ENCODE measurements around the gene LY6G6C. TPM values are rescaled to one million over a fixed set of nuclear protein-coding genes. Genes with fewer than 3 reads are reported as not detected.

Gene LY6G6C
- total RNA-seq, 1 donor from 2014 or later, result 0.66 TPM

DNA sequence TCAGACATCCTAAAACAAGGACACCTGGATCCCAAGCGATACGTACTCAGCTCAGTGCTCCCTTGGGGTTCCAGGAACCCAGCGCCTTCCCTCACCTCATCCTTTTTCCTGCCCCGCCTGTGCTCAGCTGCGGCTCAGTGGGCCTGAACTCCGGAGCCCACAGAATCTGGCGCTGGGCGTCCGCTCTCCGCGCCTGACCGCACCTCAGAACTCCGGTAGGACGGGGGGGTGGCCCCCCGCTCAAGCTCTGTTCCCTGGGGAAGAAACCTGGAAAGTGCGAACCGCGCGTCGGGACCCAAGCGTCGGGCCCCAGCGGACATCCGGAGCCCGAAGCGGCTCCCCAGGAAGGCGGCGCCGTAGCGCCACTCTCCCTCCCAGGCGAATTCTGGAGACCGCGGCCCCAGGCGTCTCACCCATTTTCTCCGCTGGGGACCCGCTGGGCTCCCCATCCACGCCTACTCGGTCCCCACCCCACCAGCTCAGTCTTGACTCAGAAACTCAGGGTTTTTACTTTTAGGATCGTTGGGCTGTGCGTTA is 40.3 kb downstream of the LY6G6C start:
- no peaks in the 10 kb centered on the region for H3K27me3 ChIP-seq (ENCODE audit: insufficient read depth, low read length)
- TF ChIP-seq CTCF (IDR thresholded peaks at IDR 0.05; ENCODE audit: insufficient read depth, low read depth, low read length), result no peak
- TF ChIP-seq EZH2 (IDR thresholded peaks at IDR 0.05; ENCODE audit: insufficient read depth, low read length), result no peak
- Mint-ChIP-seq H3K4me1 (ENCODE audit: low read depth, unreplicated experiment) (peaks cover 7% of the 10 kb centered on the region), H3K36me3 (ENCODE audit: low read depth, unreplicated experiment) (peaks cover 18% of the 10 kb centered on the region), H3K4me3 (ENCODE audit: unreplicated experiment) (peak overlapping the region; percentile 51), H3K9me3 (ENCODE audit: unreplicated experiment) (no peaks in the 10 kb centered on the region), H3K27ac (ENCODE audit: unreplicated experiment) (no peak overlapping the region), H3K27me3 (ENCODE audit: low read depth, unreplicated experiment) (peaks cover 12% of the 10 kb centered on the region)
- peaks cover 3% of the 10 kb centered on the region for H3K36me3 ChIP-seq (ENCODE audit: insufficient read depth, low read length)
- H3K4me1 ChIP-seq (ENCODE audit: insufficient read depth, low read length), result peaks cover 11% of the 10 kb centered on the region
- H3K9me3 ChIP-seq (ENCODE audit: insufficient read depth, low read depth, low read length), result no peaks in the 10 kb centered on the region
- DNase-seq (ENCODE audit: low read depth) (peak; percentile 10), FAIRE-seq (no peak)
- H3K4me2 ChIP-seq (ENCODE audit: low read length), result peak overlapping the region; percentile 96
- peak overlapping the region; percentile 63 for H3K4me3 ChIP-seq (ENCODE audit: insufficient read depth, low read depth, low read length)
- H3K79me2 ChIP-seq (ENCODE audit: insufficient read depth, low read length), result no peaks in the 10 kb centered on the region
- H4K20me1 ChIP-seq (ENCODE audit: insufficient read depth, low read length), result no peaks in the 10 kb centered on the region
- H3K27ac ChIP-seq (ENCODE audit: low read depth, low read length), result peak overlapping the region; percentile 39
- peak overlapping the region; percentile 76 for H3K9ac ChIP-seq (ENCODE audit: low read length)
- peak overlapping the region; percentile 68 for H2AFZ ChIP-seq (ENCODE audit: low read depth, low read length)

- Mint-ChIP-seq H3K36me3 (ENCODE audit: low read depth, unreplicated experiment) (peaks cover 11% of the 10 kb centered on the region), H3K27me3 (ENCODE audit: low read depth, unreplicated experiment) (peaks cover 12% of the 10 kb centered on the region), H3K27ac (ENCODE audit: unreplicated experiment) (no peak within 1 kb of the TSS), H3K4me1 (ENCODE audit: low read depth, unreplicated experiment) (peaks cover 7% of the 10 kb centered on the region), H3K9me3 (ENCODE audit: unreplicated experiment) (no peaks in the 10 kb centered on the region), H3K4me3 (ENCODE audit: unreplicated experiment) (peak within 1 kb of the TSS; percentile 51)
- H3K27me3 ChIP-seq (ENCODE audit: insufficient read depth, low read length), result no peaks in the 10 kb centered on the region
- TF ChIP-seq CTCF (IDR thresholded peaks at IDR 0.05; ENCODE audit: insufficient read depth, low read depth, low read length) (peak; percentile 57), EZH2 (IDR thresholded peaks at IDR 0.05; ENCODE audit: insufficient read depth, low read length) (no peak)
- H3K79me2 ChIP-seq (ENCODE audit: insufficient read depth, low read length), result no peaks in the 10 kb centered on the region
- peak within 1 kb of the TSS; percentile 76 for H3K9ac ChIP-seq (ENCODE audit: low read length)
- peaks cover 3% of the 10 kb centered on the region for H3K36me3 ChIP-seq (ENCODE audit: insufficient read depth, low read length)
- DNase-seq (ENCODE audit: low read depth), result peak; percentile 77
- H3K4me1 ChIP-seq (ENCODE audit: insufficient read depth, low read length), result peaks cover 11% of the 10 kb centered on the region
- FAIRE-seq, result peak; percentile 29
- peak within 1 kb of the TSS; percentile 96 for H3K4me2 ChIP-seq (ENCODE audit: low read length)
- H4K20me1 ChIP-seq (ENCODE audit: insufficient read depth, low read length), result no peaks in the 10 kb centered on the region
- H3K4me3 ChIP-seq (ENCODE audit: insufficient read depth, low read depth, low read length), result peak within 1 kb of the TSS; percentile 63
- H3K9me3 ChIP-seq (ENCODE audit: insufficient read depth, low read depth, low read length), result no peaks in the 10 kb centered on the region
- peak within 1 kb of the TSS; percentile 39 for H3K27ac ChIP-seq (ENCODE audit: low read depth, low read length)
- H2AFZ ChIP-seq (ENCODE audit: low read depth, low read length), result peak within 1 kb of the TSS; percentile 68
Measured at GRCh38 chr6:31680226-31681134, 41.1 kb downstream of the LY6G6C start, which contains the start of gene LY6G5C. Gene LY6G5C, minus strand, starts transcription at chr6:31681067. Its CDS starts 694 bp downstream, at chr6:31680373.

Measured in astrocyte (in vitro differentiated cells and primary cell).